Stimulated activated CD4-positive, alpha-beta T cell treated with anti-CD3 and anti-CD28 coated beads, Interleukin-1b, Interleukin-23, amount 100 ng/mL, for 24 hours (primary cell): Measurements from ENCODE around the gene TFDP1.

Source experiments
- DNase-seq, 4 experiments: peaks; one replicate each; pipeline ENCODE4 v3.0.0-alpha.2; 2020; ENCODE audit warnings: low read depth in 4 of 4, low spot score in 1 of 4

TFDP1 gene

DNA sequence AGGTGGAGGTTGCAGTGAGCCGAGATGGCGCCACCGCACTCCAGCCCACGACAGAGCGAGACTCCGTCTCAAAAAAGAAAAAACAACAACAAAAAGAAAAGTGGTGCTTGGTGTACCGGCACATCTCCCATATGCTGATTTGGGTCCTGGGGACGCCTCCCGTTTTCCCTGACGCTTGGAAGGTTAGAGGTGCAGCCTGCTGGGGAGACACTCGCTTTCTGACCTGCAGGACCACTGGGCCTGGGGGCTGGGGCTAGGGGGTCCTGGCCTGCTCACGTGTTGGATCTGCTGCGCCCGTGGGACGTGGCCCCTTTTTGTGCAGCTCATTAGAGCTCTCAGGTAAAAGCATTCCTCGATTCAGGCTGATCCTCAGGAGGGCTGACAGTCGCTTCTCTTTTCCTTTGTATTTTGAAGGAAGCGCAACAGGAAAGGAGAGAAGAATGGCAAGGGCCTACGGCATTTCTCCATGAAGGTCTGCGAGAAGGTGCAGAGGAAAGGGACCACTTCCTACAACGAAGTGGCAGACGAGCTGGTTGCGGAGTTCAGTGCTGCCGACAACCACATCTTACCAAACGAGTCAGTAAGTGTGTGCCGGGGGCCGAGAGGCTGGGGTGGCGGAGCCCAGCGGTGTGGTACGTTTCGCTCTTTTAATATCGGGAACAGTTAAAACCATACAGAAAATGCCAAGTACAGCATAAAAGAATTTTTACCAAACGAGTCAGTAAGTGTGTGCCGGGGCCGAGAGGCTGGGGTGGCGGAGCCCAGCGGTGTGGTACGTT, 48.3 kb downstream of the TFDP1 start:
- DNase-seq: no peak

DNA sequence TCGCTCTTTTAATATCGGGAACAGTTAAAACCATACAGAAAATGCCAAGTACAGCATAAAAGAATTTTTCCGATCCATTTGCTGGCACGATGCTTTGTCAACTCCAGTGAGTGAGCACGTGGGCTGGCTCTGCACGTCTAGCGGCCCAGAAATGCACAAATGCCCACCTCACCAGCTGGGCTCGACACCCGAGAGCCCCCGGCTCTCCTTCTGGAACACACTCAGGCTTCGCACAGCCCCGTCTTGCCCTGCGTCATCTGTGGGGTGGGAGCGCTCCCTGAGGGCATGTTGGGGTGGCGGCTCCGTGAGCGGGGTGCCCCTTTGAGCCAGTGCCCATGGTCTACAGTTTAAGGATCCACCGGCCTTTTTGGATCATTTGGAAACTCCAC, 48.9 kb downstream of the TFDP1 start:
- no peak for DNase-seq

DNA sequence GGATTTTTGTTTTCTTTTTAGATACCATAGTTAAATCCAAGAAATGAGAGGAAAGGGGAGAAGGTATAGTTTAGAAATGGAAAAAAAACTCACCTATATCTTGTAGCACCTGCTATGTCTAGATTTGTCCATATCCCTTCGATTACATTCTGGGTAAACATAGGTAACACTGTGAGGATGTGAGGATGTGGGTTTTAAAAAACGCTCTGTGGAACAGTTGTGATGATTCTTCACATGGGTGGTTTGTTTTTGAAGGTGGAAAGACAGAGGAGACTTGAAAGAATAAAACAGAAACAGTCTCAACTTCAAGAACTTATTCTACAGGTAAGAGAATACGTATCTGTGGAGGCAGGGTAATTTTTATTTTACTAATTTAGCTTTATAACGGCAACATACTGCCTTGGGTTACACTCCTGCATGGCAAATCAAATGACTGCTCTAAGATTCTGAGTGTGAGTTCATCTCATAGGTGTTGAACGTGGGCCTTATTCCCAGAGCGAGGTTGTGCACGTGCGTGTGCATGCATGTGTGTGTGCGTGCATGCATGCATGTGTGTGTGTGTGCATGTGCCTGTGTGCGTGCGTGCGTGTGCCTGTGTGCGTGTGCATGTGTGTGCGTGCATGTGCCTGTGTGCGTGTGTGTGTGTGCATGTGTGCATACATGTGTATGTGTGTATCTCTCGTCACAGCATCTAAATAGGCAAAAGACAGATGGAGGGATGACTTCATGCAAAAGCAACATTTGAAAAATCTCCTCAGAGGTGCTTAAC, 49.9 kb downstream of the TFDP1 start:
- DNase-seq: no peak

DNA sequence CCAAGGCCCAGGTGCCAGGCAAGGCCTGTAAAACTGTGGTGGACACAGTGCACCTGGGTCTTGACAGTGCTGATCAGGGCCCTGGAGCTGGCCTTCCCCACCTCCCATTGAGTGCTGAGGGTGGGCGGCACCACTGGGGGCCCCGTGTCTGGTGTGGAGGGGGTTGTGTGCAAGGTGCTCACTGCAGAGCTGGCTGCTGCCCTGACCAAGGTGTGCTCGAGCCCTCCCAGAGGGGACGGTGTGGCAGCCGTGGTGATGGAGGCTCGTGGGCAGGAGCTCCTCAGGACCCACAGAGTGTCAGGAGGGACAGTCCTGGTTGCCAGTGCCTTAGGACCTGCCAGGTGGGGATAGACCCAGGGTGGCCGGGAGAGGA, 50.5 kb downstream of the TFDP1 start:
- DNase-seq: no peak

DNA sequence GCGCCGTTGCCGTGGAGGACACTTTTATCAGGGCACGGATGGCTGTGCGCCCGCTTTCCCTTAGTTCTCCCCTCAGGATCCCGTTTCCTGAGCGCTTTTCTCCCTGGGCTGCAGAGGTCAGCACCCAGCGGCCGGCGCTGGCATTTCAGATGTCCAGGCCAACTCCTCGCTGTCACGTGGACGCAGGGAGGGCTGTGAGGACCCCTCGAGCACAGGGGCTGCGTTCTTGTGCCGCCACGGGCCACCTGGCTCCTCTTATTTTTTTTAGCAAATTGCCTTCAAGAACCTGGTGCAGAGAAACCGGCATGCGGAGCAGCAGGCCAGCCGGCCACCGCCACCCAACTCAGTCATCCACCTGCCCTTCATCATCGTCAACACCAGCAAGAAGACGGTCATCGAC, 51.2 kb downstream of the TFDP1 start:
- DNase-seq: no peak

DNA sequence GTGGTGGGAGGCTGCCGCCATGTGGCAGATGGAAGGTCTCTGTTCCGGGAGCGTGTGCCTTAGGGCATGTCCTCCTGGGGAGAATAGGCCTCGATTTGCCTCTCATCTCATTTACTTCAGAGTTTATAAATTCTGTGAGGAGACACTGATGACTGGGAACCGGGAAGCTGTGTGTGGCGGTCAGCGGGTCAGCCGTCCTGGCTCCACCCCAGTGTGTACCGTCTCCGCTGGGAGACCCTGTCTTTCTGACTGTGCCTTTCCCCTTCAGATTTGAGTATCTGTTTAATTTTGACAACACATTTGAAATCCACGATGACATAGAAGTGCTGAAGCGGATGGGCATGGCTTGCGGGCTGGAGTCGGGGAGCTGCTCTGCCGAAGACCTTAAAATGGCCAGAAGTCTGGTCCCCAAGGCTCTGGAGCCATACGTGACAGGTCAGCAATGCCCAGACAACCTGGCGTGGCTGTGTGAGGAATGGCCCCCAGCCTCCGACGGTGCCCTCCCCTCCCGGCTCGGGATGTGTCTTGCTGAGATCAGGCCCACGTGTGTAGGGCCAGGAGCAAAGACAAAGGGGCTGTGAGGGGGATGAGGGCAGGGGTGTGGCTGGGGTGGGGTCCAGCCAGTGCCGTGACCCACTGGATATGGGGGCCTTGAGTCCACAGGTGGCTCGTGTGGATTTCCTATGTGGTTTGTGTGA, 51.9 kb downstream of the TFDP1 start:
- no peak for DNase-seq

DNA sequence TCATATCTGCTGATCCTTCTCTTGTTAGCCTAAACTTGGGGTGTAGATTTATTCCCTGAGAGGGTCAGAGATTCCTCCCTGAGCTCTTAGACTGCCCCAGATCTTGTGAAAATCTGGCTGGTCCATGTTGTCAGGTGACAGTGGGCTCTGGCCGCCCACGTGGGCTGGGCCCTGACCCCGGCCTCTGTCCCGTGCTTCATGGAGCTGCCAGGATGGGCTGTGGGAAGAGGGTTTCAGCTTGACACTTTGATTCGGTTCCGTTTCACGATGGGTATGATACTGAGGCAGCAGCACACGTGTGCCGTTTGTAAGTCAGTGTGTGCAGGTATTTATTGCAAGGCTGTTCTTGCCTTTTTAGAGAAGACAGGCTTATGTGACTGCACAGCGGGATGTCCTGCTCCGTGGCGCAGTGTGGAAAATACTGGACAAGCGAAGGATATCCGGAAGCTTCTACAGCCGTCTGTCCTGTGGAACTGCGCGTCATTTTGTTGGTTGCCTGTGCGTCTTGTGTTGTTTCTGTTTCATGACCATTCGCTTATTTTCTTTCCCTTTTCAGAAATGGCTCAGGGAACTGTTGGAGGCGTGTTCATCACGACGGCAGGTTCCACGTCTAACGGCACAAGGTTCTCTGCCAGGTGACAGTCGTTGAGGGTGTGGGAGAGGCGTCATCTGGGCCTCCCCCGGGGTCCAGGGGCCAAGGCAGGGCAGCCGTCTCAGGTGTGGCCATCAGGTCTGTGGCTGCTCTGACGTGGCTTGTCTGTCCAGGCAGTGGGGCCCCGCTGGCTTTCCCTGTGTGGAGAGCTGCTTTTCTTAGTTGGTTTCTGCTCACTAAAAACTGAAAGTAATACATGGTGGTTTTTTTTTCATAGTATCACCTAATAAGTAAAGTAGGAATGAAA, 53.0 kb downstream of the TFDP1 start:
- DNase-seq: no peak

DNA sequence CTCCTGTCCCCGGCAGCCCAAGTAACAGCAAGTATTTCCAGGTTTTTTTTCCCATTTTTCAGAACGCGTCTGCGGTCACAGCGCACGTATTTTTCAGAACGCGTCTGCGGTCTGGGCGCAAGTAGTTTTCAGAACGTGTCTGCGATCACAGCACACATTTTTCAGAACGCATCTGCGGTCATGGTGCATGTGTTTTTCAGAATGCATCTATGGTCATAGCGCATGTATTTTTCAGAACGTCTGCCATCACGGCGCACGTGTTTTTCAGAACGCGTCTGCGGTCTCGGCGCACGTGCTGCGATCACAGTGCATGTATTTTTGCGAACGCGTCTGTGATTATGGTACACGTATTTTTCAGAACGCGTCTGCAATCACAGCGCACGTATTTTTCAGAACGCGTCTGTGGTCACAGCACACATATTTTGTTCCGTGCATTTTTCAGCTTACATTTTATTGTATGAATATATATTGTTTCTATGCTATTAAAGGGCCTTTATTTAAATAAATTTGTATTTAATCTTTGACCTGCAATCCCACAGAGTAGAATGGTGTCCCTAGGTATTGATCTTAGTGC, 53.7 kb downstream of the TFDP1 start:
- no peak for DNase-seq

DNA sequence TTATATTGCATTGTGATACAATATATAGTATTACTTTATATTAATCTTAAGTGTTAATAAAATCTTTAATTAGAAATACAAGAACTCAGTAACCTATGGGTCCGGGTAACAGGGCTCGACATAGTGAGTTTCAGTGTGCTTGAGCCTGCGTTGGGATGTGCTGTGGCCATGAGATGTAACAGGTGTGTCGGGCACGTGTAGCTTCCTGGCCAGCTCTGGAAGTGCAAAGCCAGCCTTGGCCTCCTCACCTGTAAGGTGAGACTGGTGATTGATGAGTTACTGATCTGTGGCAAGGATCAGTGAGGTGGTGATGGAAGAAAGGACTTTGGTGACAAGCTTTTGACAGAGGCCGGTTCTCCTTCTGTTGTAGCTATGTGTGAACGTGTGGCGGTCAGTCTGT, 54.3 kb downstream of the TFDP1 start:
- no peak for DNase-seq

DNA sequence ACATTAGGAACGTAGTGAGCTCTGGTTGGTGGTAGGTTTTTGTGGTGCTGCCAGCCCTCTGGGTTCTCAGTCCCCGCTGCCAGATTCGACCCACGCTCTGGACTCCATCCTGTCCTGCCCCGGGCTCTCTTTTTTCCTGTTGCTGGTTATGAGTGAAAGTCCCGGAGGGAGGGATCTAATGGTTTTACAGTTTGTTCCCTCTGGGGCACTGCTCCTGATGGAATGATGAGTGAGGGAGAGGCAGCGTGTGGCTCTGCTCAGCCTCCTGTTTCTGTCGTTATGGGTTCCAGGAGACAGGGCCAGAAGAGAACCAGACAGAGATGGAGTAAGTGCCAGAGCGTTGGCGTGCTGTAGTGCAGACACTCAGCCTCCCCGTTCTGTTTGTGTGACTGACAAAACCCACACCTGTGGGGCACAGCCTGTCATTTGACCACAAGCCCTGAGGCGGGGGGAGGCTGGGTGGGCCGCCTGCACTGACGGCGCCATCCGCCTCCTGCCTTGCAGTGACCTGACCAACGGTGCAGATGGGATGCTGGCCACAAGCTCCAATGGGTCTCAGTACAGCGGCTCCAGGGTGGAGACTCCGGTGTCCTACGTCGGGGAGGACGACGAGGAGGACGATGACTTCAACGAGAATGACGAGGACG, 55.2 kb downstream of the TFDP1 start:
- DNase-seq: no peak

DNA sequence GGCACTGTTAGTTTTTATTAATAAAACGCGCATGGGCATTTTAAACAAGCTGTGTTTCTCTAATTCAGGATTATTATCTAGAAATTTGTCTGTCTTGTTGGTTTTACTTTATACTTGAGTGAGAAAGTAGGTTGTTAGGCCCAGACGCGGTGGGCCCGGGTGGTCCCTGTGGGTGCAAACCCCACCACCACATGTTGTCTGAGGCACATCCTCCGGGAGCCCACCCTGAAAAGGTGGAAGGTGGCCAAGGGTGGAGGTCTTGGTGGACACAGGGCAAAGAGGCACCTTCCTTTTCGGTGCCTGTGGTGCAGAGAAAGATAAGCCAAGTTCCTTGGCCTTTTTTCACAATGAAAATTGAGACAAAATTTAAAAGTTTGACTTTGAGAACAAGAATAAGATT, 56.9 kb downstream of the TFDP1 start:
- DNase-seq: no peak

DNA sequence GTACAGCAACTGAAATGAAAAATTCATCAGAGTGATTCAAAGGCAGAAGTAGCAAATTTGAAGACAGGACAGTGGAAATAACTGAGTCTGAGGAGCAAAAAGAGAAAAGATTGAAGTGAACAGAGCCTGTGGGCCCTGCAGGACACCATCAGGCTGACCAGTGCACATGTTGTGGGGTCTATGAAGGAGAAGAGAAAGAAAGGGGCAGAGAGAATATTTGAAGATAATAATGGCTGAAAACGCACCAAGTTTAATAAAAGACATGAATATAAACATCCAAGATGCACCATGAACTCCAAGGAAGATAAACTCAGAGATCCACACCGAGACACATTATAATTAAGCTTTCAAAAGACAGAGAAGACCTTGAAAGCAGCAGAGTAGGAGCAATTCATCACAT, 58.0 kb downstream of the TFDP1 start:
- DNase-seq: no peak

DNA sequence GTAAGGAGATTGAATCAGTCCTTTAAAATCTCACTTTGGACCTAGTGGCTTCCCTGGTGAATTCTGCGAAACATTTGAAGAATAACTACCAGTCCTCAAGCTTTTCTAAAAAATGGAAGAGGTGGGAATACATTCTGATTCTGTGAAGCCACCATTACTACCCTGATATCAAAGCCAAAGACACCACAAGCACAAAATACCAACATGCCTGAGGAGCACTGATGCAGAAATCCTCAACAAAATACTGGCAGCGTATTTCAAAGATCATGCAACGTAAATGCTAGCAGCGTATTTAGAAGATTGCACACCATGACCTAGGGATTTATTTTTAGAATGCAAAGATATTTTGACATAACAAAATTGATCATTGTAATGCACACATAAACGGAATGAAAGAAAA, 59.0 kb downstream of the TFDP1 start:
- DNase-seq: no peak

DNA sequence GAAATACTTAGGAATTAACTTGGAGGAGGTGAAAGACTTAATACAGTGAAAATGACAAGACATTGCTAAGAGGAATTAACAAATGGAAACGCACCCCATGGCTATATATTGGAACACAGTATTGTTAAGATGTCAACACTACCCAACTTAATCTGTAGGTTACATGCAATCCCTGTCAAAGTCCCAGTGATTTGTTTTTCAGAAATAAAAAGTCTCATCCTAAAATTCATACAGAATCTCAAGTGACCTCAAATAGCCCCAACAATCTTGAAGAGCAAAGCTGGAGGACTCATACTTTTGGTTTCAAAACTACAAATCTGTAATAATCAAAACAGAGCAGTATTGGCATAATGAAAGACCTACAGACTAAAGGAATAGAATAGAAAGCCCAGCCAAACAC, 60.2 kb downstream of the TFDP1 start:
- DNase-seq: no peak

DNA sequence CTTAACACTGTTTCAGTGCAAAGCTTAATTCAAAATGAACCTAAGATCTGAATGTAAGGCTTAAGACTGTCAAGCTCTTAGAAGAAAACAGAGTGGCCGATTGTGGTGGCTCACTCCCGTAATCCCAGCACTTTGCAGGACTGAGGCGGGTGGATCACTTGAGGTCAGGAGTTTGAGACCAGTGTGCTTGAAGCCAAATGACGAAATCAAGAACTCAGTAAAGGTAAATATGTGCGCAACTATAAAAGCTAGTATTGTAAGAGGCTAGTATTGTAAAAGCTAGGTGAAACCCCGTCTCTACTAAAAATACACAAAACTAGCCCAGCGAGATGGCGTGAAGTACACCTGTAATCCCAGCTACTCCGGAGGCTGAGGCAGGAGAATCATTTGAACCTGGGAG, 60.8 kb downstream of the TFDP1 start:
- DNase-seq: no peak

DNA sequence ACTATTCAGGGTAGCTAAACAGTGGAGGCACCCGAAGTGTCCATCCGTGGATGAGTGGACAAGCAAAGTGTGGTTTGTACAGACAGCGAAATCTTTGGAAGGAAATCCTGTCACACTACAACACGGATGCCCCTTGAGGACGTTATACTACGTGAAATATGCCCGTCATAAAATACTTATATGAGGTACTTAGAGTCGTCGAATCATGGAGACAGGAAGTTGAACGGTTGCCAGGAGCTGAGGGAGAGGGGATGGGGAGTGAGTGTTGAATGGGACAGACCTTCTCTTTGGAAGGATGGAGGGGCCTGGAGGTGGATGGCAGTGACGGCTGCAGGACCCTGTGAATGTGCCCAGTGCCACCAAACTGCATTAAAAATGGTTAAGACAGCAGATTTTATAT, 61.8 kb downstream of the TFDP1 start:
- no peak for DNase-seq

DNA sequence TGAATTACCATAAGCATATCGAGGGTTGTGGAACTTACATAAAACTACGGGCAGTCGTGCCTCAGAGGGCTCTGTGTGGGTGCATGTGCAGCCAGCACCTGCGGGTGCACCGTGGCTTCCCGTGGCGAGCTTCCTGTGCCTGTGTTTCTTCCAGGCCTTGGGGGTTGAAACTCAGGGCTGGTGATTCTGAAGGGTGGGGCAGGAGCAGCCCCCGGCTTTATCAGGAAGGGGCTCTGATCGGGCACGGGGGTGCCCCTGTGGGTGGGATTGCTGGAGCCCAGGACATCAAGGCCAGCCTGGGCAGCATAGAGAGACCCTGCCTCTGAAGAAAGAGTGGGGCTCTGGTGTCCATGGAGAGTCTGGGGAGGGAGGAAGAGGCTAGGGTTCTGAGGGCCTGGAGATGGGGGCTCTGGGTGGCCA, 62.4 kb downstream of the TFDP1 start:
- DNase-seq: no peak

DNA sequence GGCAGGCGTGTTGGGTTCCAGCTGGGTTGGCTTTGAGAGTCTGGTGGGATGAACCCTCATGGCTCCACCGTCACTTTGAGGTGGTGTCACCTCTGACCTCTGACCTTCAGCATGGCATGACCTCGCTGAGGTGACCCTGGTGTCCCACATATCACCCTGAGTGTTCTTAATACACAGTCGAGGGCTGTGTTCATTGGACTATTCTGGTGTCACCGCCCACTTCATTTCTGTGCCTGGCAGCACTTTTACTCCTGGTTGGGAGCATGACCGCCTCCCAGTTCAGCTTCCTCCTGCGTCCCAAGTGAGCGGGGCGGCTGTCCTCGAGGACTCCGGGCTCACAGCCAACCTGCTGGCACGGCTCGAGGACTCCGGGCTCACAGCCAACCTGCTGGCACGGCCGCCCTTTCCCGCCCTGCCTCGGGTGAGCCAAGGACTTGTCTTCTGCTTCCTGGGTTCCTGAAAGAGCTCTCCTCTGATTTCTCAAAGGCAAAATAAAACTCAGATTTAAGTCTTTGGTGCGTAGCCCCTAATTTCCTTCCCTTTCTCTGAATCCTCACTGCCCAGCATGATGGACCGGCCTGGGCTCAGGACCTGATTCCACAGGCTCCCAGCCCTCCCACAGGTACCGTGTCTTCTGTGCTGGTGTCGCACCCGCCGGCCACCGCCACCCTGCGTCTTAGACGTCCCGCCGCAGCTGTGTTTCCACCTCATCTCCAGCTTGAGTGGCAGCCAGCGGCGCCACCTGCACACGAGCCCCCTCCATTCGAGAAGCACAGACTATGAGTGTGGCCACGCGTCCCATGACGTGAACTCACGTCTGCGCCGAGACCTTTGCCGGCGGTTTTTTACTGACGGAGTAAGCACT, 63.0 kb downstream of the TFDP1 start:
- DNase-seq: no peak

DNA sequence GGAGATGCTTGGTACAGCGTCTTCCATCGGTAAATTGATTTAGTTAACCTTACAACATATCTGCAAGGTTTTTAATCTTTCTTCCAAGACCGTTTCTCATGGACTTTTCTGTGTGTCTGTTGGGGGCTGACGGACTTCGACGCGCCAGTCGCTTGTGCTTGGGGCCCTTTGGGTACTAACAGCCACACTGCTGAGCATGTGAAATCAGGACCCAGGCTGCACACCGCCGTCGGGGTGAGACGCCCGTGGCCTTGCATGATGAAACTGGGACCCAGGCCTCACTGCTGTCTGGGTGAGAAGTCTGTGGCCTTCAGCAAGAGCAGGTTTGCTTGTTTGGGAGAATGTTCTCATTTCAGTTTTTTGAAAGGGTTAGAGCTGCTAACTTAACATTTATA, 63.7 kb downstream of the TFDP1 start:
- no peak for DNase-seq
